Astrocyte of the hippocampus (primary cell): Measurements from ENCODE around the gene PIGZ.

Experiments
- DNase-seq: peaks from one replicate; pipeline ENCODE4 v3.0.0; 2011; ENCODE audit warnings: low read depth, low spot score

The PIGZ gene

DNA sequence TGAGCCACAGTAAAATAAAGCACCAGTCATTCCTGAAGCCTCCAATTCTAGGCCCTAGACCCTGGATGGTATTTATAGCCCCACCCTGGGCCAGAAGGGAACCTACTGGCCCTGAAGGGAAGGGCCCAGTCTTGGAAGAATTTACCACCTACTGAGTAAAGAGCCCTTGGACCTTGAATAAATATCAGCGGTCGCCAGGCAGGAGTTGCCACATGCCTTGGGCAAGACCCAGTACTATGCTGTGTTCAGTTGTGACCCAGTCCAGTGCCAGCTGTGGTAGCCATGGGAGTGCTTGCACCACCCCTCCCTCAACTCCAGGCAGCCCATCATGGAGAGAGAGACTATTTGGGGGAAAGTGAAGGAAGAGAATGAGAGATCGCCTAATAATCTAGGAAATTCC, 53.3 kb downstream of the PIGZ start:
- no peak for DNase-seq

DNA sequence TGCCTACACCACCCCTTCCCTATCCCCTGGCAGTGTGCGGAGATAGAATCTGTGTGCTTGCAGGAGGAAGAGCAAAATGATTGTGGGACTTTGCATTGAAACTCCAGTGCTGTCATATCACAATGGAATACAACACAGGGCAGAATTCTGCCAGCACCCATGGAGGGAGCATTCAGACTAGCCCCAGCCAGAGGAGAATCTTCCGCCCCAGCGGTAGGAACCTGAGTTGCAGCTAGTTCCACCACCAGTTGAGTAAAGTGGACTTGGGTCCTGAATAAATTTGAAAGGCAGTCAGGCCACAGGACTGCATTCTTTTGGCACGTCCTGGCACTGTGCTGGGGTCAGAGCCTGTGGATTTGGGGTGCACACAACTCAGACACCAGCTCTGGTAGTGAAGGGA, 53.8 kb downstream of the PIGZ start:
- no peak for DNase-seq

DNA sequence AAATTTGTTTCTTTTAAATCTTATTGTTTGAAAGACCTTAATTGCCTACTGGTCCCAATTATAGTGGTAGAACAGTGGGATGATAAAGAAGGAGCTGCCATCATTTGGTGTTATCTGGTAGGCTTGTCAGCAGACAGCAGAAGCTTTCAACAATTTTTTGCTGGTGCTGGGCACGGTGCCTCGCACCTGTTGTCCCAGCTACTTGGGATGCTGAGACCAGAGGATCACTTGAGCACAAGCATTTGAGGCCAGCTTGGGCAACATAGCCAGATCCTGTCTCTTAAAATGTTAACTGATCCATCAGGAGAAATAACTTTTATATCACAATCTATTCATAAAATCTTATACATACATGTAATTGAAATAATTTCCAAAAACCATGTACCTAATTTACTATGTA, 64.9 kb downstream of the PIGZ start:
- DNase-seq = no peak

DNA sequence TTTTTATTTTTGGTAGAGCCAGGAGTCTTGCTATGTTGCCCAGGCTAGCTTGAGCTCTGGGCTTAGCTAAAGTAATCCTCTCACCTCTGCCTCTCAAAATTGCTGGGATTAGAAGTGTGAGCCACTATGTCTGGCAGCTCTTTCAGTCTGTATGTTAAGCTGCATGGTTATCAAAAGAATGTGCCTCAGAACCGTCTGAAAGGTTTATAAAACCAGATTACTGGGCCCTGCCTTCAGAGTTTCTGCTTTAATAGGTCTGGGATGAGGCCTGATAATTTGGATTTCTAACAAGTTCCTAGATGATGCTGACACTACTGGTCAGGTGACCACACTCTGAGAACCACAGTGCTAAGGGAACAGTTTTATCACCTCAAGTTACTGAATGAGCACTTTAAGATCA, 66.3 kb downstream of the PIGZ start:
- DNase-seq = no peak

DNA sequence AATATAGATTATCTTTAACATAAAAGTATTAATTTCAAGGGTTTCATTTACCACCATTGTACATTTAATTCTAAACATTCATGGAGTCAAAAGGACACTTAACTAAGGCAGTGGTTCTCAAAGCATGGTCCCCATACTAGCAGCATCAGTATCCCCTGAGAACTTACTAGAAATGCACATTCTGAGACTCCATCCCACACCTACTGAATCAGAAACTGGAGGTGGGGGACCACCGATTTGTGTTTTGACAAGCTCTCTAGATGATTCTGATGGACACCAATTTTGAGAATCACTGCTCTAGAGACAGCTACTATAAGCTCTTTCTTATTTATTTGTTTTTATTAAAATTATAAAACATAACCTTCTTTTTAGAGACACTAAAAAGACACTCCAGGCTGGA, 66.9 kb downstream of the PIGZ start:
- DNase-seq = no peak
